SK-N-SH treated with all-trans-retinoic acid at 6 μM for 48 hours (cell line): ENCODE data around the gene PAK5.

Source experiments
- BACH2 ChIP-seq: fragments of 250-450 bp; sonication (Bioruptor Pico); IDR thresholded peaks from 2 replicates; pipeline ENCODE4 v1.9.0; 2021; ENCODE audit warnings: mild to moderate bottlenecking, borderline replicate concordance
- CREB5 ChIP-seq: fragments of 250-450 bp; sonication (Bioruptor Pico); IDR thresholded peaks from 2 replicates; pipeline ENCODE4 v1.5.1; 2020; ENCODE audit warnings: low read depth, mild to moderate bottlenecking, moderate library complexity
- CSDC2 ChIP-seq: fragments of 250-450 bp; sonication (Bioruptor Pico); IDR thresholded peaks from 2 replicates; pipeline ENCODE4 v1.5.0; 2020; ENCODE audit warnings: mild to moderate bottlenecking, moderate library complexity
- ESRRG ChIP-seq: fragments of 250-450 bp; sonication (Bioruptor Pico); IDR thresholded peaks from 2 replicates; pipeline ENCODE4 v1.6.1; 2021; ENCODE audit warnings: mild to moderate bottlenecking
- POU6F1 ChIP-seq: fragments of 250-450 bp; sonication (Bioruptor Pico); IDR thresholded peaks from 2 replicates; pipeline ENCODE4 v1.8.0; 2021; ENCODE audit warnings: low read depth, mild to moderate bottlenecking, moderate library complexity, borderline replicate concordance
- PPARA ChIP-seq: fragments of 250-450 bp; sonication (Bioruptor Pico); IDR thresholded peaks from 2 replicates; pipeline ENCODE4 v1.5.0; 2020; ENCODE audit warnings: mild to moderate bottlenecking, borderline replicate concordance
- RARB ChIP-seq: fragments of 250-450 bp; sonication (Bioruptor Pico); IDR thresholded peaks from 2 replicates; pipeline ENCODE4 v1.8.0; 2021; ENCODE audit warnings: mild to moderate bottlenecking, moderate library complexity
- SNAI2 ChIP-seq: fragments of 250-450 bp; sonication (Bioruptor Pico); IDR thresholded peaks from 2 replicates; pipeline ENCODE4 v1.5.0; 2020; ENCODE audit warnings: mild to moderate bottlenecking, moderate library complexity
- ZC3H10 ChIP-seq: fragments of 250-450 bp; sonication (Bioruptor Pico); IDR thresholded peaks from 2 replicates; pipeline ENCODE4 v1.5.1; 2021; ENCODE audit warnings: mild to moderate bottlenecking, moderate library complexity
- ZNF565 ChIP-seq: fragments of 450-650 bp; formaldehyde crosslinking; conservative IDR thresholded peaks from 2 replicates; pipeline ENCODE4 v1.5.0; 2020; ENCODE audit warnings: low read depth, mild to moderate bottlenecking, moderate library complexity
- ZNF70 ChIP-seq: fragments of 450-650 bp; formaldehyde crosslinking; IDR thresholded peaks from 2 replicates; pipeline ENCODE4 v1.5.0; 2020; ENCODE audit warnings: mild to moderate bottlenecking, moderate library complexity
- ZNF8 ChIP-seq: fragments of 450-650 bp; formaldehyde crosslinking; IDR thresholded peaks from 2 replicates; pipeline ENCODE4 v1.5.0; 2020; ENCODE audit warnings: mild to moderate bottlenecking, moderate library complexity

- TF ChIP-seq SNAI2 (CRISPR knock-in tag), result no peak
- TF ChIP-seq ZC3H10, result no peak
- no peak for TF ChIP-seq PPARA (CRISPR knock-in tag)
- TF ChIP-seq CSDC2, result no peak
- TF ChIP-seq BACH2 (CRISPR knock-in tag), result no peak
- no peak for TF ChIP-seq ZNF565 (CRISPR knock-in tag)
- no peak for TF ChIP-seq CREB5 (CRISPR knock-in tag)
- no peak for TF ChIP-seq RARB (CRISPR knock-in tag)
- no peak for TF ChIP-seq ESRRG
- no peak for TF ChIP-seq POU6F1 (CRISPR knock-in tag)
- no peak for TF ChIP-seq ZNF70
- TF ChIP-seq ZNF8 (CRISPR knock-in tag), result no peak
Observed at GRCh38 chr20:9647741-9648140, 191.1 kb downstream of the PAK5 start.
